ENCODE data around the gene DCTN5. TPM values are rescaled to one million over a fixed set of nuclear protein-coding genes. Genes with fewer than 3 reads are reported as not detected.

DCTN5 gene
- total and polyA plus RNA-seq, 2 donors (not counting 3 experiments of a cell fraction or from before 2014, with no cell fraction given) = 51.6 to 80.8 TPM

GRCh38 chr16:23724096-23724784, 83.0 kb downstream of the DCTN5 start:
- no peaks in the 10 kb centered on the region for H4K20me1 ChIP-seq (replicated peaks; ENCODE audit: control insufficient read depth, extremely low read depth, insufficient read depth, low read length)
- no peak overlapping the region for H2AFZ ChIP-seq (ENCODE audit: low read depth, low read length)
- H3K27me3 ChIP-seq (ENCODE audit: control insufficient read depth in 2 of 2, insufficient read depth in 2 of 2, low read length in 2 of 2) = no peaks in the 10 kb centered on the region
- H3K9me3 ChIP-seq (replicated peaks; ENCODE audit: control insufficient read depth, insufficient read depth, low read length) = no peaks in the 10 kb centered on the region
- dilution Hi-C loops (cut with MboI; ENCODE audit: extremely low pct_ligation_motif_present, low sequenced_read_pairs) (no loop called here), intact Hi-C loops (cut with micrococcal nuclease) (no loop called here)
- no peaks in the 10 kb centered on the region for H3K79me2 ChIP-seq (ENCODE audit: control insufficient read depth, insufficient read depth, low read length)
- no peak overlapping the region for H3K9ac ChIP-seq (replicated peaks; ENCODE audit: extremely low read depth, insufficient read depth, low read length)
- H3K36me3 ChIP-seq (ENCODE audit: control insufficient read depth in 2 of 2, extremely low read depth in 1 of 2, insufficient read depth in 2 of 2, low read length in 2 of 2) = no peaks in the 10 kb centered on the region
- H3K27ac ChIP-seq (ENCODE audit: insufficient read depth, low read depth, low read length) = no peak overlapping the region
- no peak overlapping the region for H3K4me3 ChIP-seq (replicated peaks in 1 of 3; ENCODE audit: insufficient read depth in 1 of 3, low read depth in 1 of 3, low read length in 3 of 3)
- no TSS peak for BruUV-seq (replicated peaks)
- H3K4me2 ChIP-seq (ENCODE audit: insufficient read depth, low read length) = no peak overlapping the region
- ChIA-PET CTCF (interaction anchor here (1.5 kb wide), 1 partner anchor 286 kb away, joined by 3 read pairs; no protein-coding TSS in a partner anchor), POLR2A (no interaction called here)
- FAIRE-seq (no peak), DNase-seq (ENCODE audit: low read depth, low spot score) (no peak)
- no peaks in the 10 kb centered on the region for H3K9me1 ChIP-seq (replicated peaks; ENCODE audit: control insufficient read depth, extremely low read depth, insufficient read depth, low read length)
- no peak for TF ChIP-seq EZH2 (IDR thresholded peaks at IDR 0.05; ENCODE audit: borderline replicate concordance, low read depth, low read length, severe bottlenecking)
- TF ChIP-seq FOS (IDR thresholded peaks at IDR 0.05; ENCODE audit: borderline replicate concordance, insufficient read depth, low read length) = no peak
- TF ChIP-seq MAX (IDR thresholded peaks at IDR 0.05; ENCODE audit: insufficient read depth, insufficient read length) = no peak
- no peak for TF ChIP-seq POLR2AphosphoS5 (IDR thresholded peaks at IDR 0.05; ENCODE audit: insufficient read depth, low read depth, low read length)
- no peak for TF ChIP-seq JUN (IDR thresholded peaks at IDR 0.05; ENCODE audit: borderline replicate concordance, insufficient read depth, insufficient read length, low read depth)
- TF ChIP-seq GATA2 (IDR thresholded peaks at IDR 0.05; ENCODE audit: insufficient read depth, insufficient read length, low read depth, low read length) = no peak
- no peak for TF ChIP-seq CTCF (IDR thresholded peaks at IDR 0.05; ENCODE audit: extremely low read depth in 1 of 2, insufficient read depth in 1 of 2, low read depth in 1 of 2, low read length in 2 of 2)
- no peak for TF ChIP-seq MYC (IDR thresholded peaks at IDR 0.05; ENCODE audit: low read depth, low read length)
- TF ChIP-seq POLR2A (IDR thresholded peaks at IDR 0.05; ENCODE audit: low read depth, low read length) = no peak
- no peaks in the 10 kb centered on the region for H3K4me1 ChIP-seq (ENCODE audit: control insufficient read depth, extremely low read depth, insufficient read depth, low read length)
